RWPE1 (cell line): ENCODE data around the gene SLC6A17.

Experiments used
- CTCF ChIA-PET: fragments of 350-600 bp; sonication (Branson Sonifier 250); formaldehyde crosslinking; extraction: SDS; loops from one replicate; lab custom pipeline; 2021; lab: Yijun Ruan, JAX
- POLR2A ChIA-PET: fragments of 400-600 bp; formaldehyde crosslinking; extraction: SDS; loops from one replicate; lab custom pipeline; 2020; ENCODE audit warnings: antibody characterized with exemption; ENCODE audit not compliant: low non-redundant PET; lab: Yijun Ruan, JAX
- DNase-seq: peaks from one replicate; pipeline ENCODE4 v3.0.0; 2012; ENCODE audit warnings: low spot score
- H3K27ac ChIP-seq: fragments of 450-650 bp; 2 replicates; pipeline ENCODE4 v1.5.1; 2017
- CTCF ChIP-seq: fragments of 450-650 bp; conservative IDR thresholded peaks from 2 replicates; pipeline ENCODE4 v1.5.1; 2017; ENCODE audit warnings: low read depth, mild to moderate bottlenecking

Gene SLC6A17

DNA sequence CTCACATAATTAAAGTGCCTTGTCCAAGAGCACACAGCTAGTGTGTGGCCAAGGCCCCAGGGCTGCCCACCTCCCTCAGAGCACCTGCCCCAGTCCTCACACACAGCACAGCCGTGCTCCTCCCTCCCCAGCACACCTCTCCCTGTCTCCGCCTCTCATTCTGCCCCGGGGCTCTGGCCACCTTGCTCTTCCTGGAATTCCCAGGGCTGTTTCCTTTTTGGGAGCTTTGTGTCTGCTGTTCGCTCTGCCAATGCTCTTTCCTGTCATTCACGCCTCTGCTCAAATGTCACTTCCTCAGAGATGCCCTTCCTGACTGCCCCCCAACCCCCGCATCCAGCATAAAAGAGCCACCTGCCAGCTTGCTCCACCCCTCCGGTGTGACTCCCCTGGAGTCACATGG lies 13.3 kb downstream of the SLC6A17 start:
- CTCF ChIA-PET: no interaction called here
- no peak for TF ChIP-seq CTCF
- no peak overlapping the region for H3K27ac ChIP-seq
- no peak for DNase-seq
- POLR2A ChIA-PET: no interaction called here

- no peak for DNase-seq
- no peak overlapping the region for H3K27ac ChIP-seq
- TF ChIP-seq CTCF: no peak
- POLR2A ChIA-PET: no interaction called here
- CTCF ChIA-PET: interaction anchor here (0.6 kb wide), 1 partner anchor 134 kb away, joined by 5 read pairs; no protein-coding TSS in a partner anchor
These were observed 14.5 kb downstream of the SLC6A17 start for GRCh38 chr1:110164725-110165350.

GRCh38 chr1:110165761-110166231 lies 15.5 kb downstream of the SLC6A17 start:
- TF ChIP-seq CTCF: no peak
- ChIA-PET POLR2A (no interaction called here), CTCF (no interaction called here)
- no peak for DNase-seq
- H3K27ac ChIP-seq: no peak overlapping the region

GRCh38 chr1:110166861-110167260 lies 16.6 kb downstream of the SLC6A17 start:
- H3K27ac ChIP-seq: no peak overlapping the region
- no peak for DNase-seq
- ChIA-PET POLR2A (no interaction called here), CTCF (no interaction called here)
- no peak for TF ChIP-seq CTCF

DNA sequence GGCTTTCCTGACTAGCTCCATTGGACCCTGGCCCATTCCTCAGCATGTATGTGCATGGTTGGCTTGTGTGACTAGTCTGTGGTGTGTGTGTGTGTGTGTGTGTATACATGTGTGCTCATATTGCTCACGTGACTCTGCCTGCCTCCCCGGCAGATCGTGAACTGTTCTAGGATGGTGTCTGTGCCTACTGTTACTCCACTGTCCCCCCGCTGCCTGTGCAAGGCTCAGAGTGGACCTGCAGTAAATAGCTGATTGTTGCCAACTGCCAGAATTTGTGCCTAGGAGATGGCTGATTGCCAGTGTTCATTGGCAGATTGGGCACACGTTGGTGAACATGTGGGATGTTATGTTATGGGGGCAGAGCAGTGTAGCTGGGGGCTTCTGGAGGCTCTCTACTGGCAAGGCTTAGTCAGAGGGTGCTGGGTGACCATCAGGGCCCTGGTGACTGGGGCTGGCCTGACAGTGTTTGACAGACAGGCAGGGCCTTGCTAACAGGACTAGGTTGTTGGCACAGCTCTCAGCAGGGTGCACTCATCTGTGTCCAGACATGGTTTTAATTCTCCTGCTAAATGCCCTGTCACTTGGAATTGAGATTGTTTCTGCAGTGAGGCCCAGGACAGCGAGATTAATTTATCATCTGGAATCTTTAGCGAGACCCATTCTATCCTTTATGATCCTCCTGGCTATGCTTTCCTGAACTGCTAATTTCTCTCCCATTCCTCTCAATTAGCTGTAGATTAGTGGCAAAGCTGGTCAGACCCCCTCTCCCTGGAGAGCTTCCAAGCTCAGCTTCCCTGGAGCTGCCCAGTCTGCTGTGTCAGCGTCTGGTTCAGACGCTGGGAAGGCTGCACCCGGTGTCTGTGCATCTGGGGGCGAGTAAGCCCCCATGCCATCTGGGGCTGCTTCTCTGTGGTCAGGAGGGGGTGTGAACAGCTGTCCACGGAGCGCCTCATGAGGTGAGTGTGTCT lies 20.8 kb downstream of the SLC6A17 start:
- DNase-seq: no peak
- no peak for TF ChIP-seq CTCF
- ChIA-PET POLR2A (no interaction called here), CTCF (no interaction called here)
- no peak overlapping the region for H3K27ac ChIP-seq

GRCh38 chr1:110172001-110172400 lies 21.7 kb downstream of the SLC6A17 start:
- no peak for DNase-seq
- ChIA-PET POLR2A (no interaction called here), CTCF (interaction anchor here (0.7 kb wide), 2 partner anchors 66 to 84 kb away, joined by 3 read pairs; no protein-coding TSS in a partner anchor)
- TF ChIP-seq CTCF: no peak
- no peak overlapping the region for H3K27ac ChIP-seq
